Measurements from ENCODE around the gene TRRAP.

DNA sequence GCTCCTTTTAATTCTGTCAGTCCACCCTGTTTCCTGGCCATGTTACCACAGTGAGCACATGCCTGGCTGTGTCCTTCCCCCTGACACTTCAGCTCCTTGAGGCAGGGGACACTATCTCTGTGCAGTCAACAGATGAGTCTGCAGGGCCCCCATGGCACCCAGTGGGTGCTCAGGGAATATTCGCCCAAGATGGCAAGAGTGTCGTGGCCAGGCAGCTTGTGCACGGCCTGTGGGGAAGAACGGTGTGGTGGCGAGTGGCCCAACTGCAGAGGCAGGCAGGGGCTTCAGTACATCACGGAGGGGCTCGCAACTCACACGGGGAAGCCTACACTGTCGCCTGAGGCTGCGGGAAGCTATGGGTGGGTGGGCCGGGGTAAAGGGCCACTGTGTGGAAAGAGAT, 91.1 kb downstream of the TRRAP start:
- TF ChIP-seq, protein P1, sequence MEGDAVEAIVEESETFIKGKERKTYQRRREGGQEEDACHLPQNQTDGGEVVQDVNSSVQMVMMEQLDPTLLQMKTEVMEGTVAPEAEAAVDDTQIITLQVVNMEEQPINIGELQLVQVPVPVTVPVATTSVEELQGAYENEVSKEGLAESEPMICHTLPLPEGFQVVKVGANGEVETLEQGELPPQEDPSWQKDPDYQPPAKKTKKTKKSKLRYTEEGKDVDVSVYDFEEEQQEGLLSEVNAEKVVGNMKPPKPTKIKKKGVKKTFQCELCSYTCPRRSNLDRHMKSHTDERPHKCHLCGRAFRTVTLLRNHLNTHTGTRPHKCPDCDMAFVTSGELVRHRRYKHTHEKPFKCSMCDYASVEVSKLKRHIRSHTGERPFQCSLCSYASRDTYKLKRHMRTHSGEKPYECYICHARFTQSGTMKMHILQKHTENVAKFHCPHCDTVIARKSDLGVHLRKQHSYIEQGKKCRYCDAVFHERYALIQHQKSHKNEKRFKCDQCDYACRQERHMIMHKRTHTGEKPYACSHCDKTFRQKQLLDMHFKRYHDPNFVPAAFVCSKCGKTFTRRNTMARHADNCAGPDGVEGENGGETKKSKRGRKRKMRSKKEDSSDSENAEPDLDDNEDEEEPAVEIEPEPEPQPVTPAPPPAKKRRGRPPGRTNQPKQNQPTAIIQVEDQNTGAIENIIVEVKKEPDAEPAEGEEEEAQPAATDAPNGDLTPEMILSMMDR (IDR thresholded peaks at IDR 0.05): no peak
- no peak for TF ChIP-seq POLR2AphosphoS5 (IDR thresholded peaks at IDR 0.05)

All from upper lobe of left lung (tissue), 4 donors.